Karpas-422 (cell line): ENCODE results near the gene CES1. TPM values are rescaled to one million over a fixed set of nuclear protein-coding genes. Genes with fewer than 3 reads are reported as not detected.
"Not testable (repeated sequence)": the region's sequence is repeated elsewhere in the genome, so short reads cannot be mapped to it uniquely, and the experiment has no call there.

ENCODE experiments used
- DNase-seq: peaks from one replicate; pipeline ENCODE4 v3.0.0-alpha.2; 2015
- H2AFZ ChIP-seq: fragments of 200-600 bp; sonication (generic); 2 replicates; pipeline ENCODE4 v1.6.1; 2014; ENCODE audit warnings: antibody characterized with exemption, low read length, mixed read lengths
- H3K27ac ChIP-seq: fragments of 200-600 bp; sonication (generic); 2 replicates; pipeline ENCODE4 v1.5.1; 2014; ENCODE audit warnings: mild to moderate bottlenecking, low read length, moderate library complexity
- H3K27me3 ChIP-seq: fragments of 200-600 bp; sonication (generic); 2 replicates; pipeline ENCODE4 v1.6.1; 2014; ENCODE audit warnings: low read length, mixed read lengths
- H3K36me3 ChIP-seq: fragments of 200-600 bp; sonication (generic); 2 replicates; pipeline ENCODE4 v1.6.1; 2014; ENCODE audit warnings: low read length, mixed read lengths; ENCODE audit not compliant: insufficient read depth
- H3K4me1 ChIP-seq: fragments of 200-600 bp; sonication (generic); 2 replicates; pipeline ENCODE4 v1.6.1; 2014; ENCODE audit warnings: mild to moderate bottlenecking, low read length, mixed read lengths
- H3K4me2 ChIP-seq: fragments of 200-600 bp; sonication (generic); 2 replicates; pipeline ENCODE4 v1.6.1; 2014; ENCODE audit warnings: low read length, low read depth, mild to moderate bottlenecking; ENCODE audit not compliant: poor library complexity, severe bottlenecking
- H3K4me3 ChIP-seq: fragments of 200-600 bp; sonication (generic); 2 replicates; pipeline ENCODE4 v1.5.1; 2014; ENCODE audit warnings: mild to moderate bottlenecking, antibody characterized with exemption, low read length, mixed read lengths
- H3K79me2 ChIP-seq: fragments of 200-600 bp; sonication (generic); 2 replicates; pipeline ENCODE4 v1.6.1; 2014; ENCODE audit warnings: mild to moderate bottlenecking, low read length, mixed read lengths
- H3K9ac ChIP-seq: fragments of 200-600 bp; sonication (generic); 2 replicates; pipeline ENCODE4 v1.6.0; 2014; ENCODE audit warnings: low read length
- H3K9me2 ChIP-seq: fragments of 200-600 bp; sonication (generic), shearing (Covaris generic); replicated peaks from 2 replicates; pipeline ENCODE4 v1.6.0; 2014; ENCODE audit warnings: mild to moderate bottlenecking, low read length, moderate library complexity; ENCODE audit not compliant: insufficient read depth
- H3K9me3 ChIP-seq: fragments of 300-700, 200-600 bp; sonication (generic); 2 replicates; pipeline ENCODE4 v1.6.1; 2014; ENCODE audit warnings: low read length, mixed read lengths
- H4K20me1 ChIP-seq: fragments of 200-600 bp; sonication (generic); 2 replicates; pipeline ENCODE4 v1.6.1; 2014; ENCODE audit warnings: mild to moderate bottlenecking, antibody characterized with exemption, low read length, low read depth; ENCODE audit not compliant: insufficient read depth
- total RNA-seq: library from RNA; depleted of rRNA; stranded (reverse); fragments of >200 nt; shearing (Covaris generic); gene quantifications from 2 replicates; pipeline ENCODE4 v1.2.3, GENCODE V29; 2014; ENCODE audit warnings: low replicate concordance

The CES1 gene
- total RNA-seq, 1 experiment from 2014 or later = not detected

- not testable (repeated sequence) for H3K36me3 ChIP-seq, H3K9me3 ChIP-seq, H3K27me3 ChIP-seq, H4K20me1 ChIP-seq, DNase-seq, H2AFZ ChIP-seq, H3K4me3 ChIP-seq, H3K4me1 ChIP-seq, H3K27ac ChIP-seq, H3K9me2 ChIP-seq, H3K79me2 ChIP-seq, H3K4me2 ChIP-seq, H3K9ac ChIP-seq
Measured at GRCh38 chr16:55814174-55814573, 18.7 kb downstream of the CES1 start.

GRCh38 chr16:55813730-55814129, 19.2 kb downstream of the CES1 start:
- H2AFZ ChIP-seq, H3K9ac ChIP-seq, H3K4me2 ChIP-seq, DNase-seq, H3K36me3 ChIP-seq, H4K20me1 ChIP-seq, H3K4me3 ChIP-seq, H3K79me2 ChIP-seq, H3K27ac ChIP-seq, H3K9me2 ChIP-seq, H3K9me3 ChIP-seq, H3K27me3 ChIP-seq, H3K4me1 ChIP-seq: not testable (repeated sequence)

GRCh38 chr16:55812951-55813350, 19.9 kb downstream of the CES1 start:
- H3K4me1 ChIP-seq = no peaks in the 10 kb centered on the region
- no peaks in the 10 kb centered on the region for H3K27me3 ChIP-seq
- no peak overlapping the region for H2AFZ ChIP-seq
- no peak overlapping the region for H3K4me2 ChIP-seq
- no peak overlapping the region for H3K4me3 ChIP-seq
- H3K9me2 ChIP-seq = no peaks in the 10 kb centered on the region
- no peak overlapping the region for H3K9ac ChIP-seq
- H3K79me2 ChIP-seq = no peaks in the 10 kb centered on the region
- no peaks in the 10 kb centered on the region for H4K20me1 ChIP-seq
- H3K9me3 ChIP-seq = no peaks in the 10 kb centered on the region
- H3K36me3 ChIP-seq = no peaks in the 10 kb centered on the region
- no peak for DNase-seq
- no peak overlapping the region for H3K27ac ChIP-seq

- no peaks in the 10 kb centered on the region for H3K36me3 ChIP-seq
- no peak overlapping the region for H3K27ac ChIP-seq
- H3K4me2 ChIP-seq = no peak overlapping the region
- H3K4me1 ChIP-seq = no peaks in the 10 kb centered on the region
- no peak overlapping the region for H2AFZ ChIP-seq
- H3K4me3 ChIP-seq = no peak overlapping the region
- no peaks in the 10 kb centered on the region for H3K9me2 ChIP-seq
- no peak overlapping the region for H3K9ac ChIP-seq
- H3K27me3 ChIP-seq = no peaks in the 10 kb centered on the region
- H3K79me2 ChIP-seq = no peaks in the 10 kb centered on the region
- no peaks in the 10 kb centered on the region for H3K9me3 ChIP-seq
- H4K20me1 ChIP-seq = no peaks in the 10 kb centered on the region
- DNase-seq = no peak
Measured at GRCh38 chr16:55811811-55812210, 21.1 kb downstream of the CES1 start.

- Histone ChIP-seq H3K9ac (no peak overlapping the region), H3K4me3 (no peak overlapping the region), H3K27me3 (no peaks in the 10 kb centered on the region), H2AFZ (no peak overlapping the region), H3K79me2 (no peaks in the 10 kb centered on the region), H3K27ac (no peak overlapping the region), H3K4me2 (no peak overlapping the region), H3K4me1 (no peaks in the 10 kb centered on the region), H3K9me2 (no peaks in the 10 kb centered on the region), H4K20me1 (no peaks in the 10 kb centered on the region), H3K9me3 (no peaks in the 10 kb centered on the region), H3K36me3 (no peaks in the 10 kb centered on the region)
- no peak for DNase-seq
Measured at GRCh38 chr16:55810451-55810961, 22.4 kb downstream of the CES1 start.

- Histone ChIP-seq H3K27me3 (no peaks in the 10 kb centered on the region), H3K4me3 (no peak overlapping the region), H3K9ac (no peak overlapping the region), H3K4me1 (no peaks in the 10 kb centered on the region), H3K4me2 (no peak overlapping the region), H3K9me3 (no peaks in the 10 kb centered on the region), H3K79me2 (no peaks in the 10 kb centered on the region), H3K27ac (no peak overlapping the region), H2AFZ (no peak overlapping the region), H3K36me3 (no peaks in the 10 kb centered on the region), H3K9me2 (no peaks in the 10 kb centered on the region), H4K20me1 (no peaks in the 10 kb centered on the region)
- DNase-seq = no peak
Measured at GRCh38 chr16:55809851-55810250, 23.0 kb downstream of the CES1 start.

GRCh38 chr16:55809386-55809785, 23.5 kb downstream of the CES1 start:
- Histone ChIP-seq H3K9me3 (no peaks in the 10 kb centered on the region), H3K9ac (no peak overlapping the region), H3K36me3 (no peaks in the 10 kb centered on the region), H3K9me2 (no peaks in the 10 kb centered on the region), H3K79me2 (no peaks in the 10 kb centered on the region), H4K20me1 (no peaks in the 10 kb centered on the region), H3K27ac (no peak overlapping the region), H3K4me1 (no peaks in the 10 kb centered on the region), H3K4me3 (no peak overlapping the region), H3K4me2 (no peak overlapping the region), H2AFZ (no peak overlapping the region), H3K27me3 (no peaks in the 10 kb centered on the region)
- DNase-seq = no peak

- not testable (repeated sequence) for H3K9me3 ChIP-seq, DNase-seq, H3K4me2 ChIP-seq, H3K4me3 ChIP-seq, H3K9me2 ChIP-seq, H3K9ac ChIP-seq, H3K27ac ChIP-seq, H3K79me2 ChIP-seq, H3K36me3 ChIP-seq, H4K20me1 ChIP-seq, H2AFZ ChIP-seq, H3K27me3 ChIP-seq, H3K4me1 ChIP-seq
Measured at GRCh38 chr16:55808286-55808685, 24.6 kb downstream of the CES1 start.

- not testable (repeated sequence) for H3K4me3 ChIP-seq, H3K4me2 ChIP-seq, DNase-seq, H4K20me1 ChIP-seq, H2AFZ ChIP-seq, H3K27ac ChIP-seq, H3K4me1 ChIP-seq, H3K9me2 ChIP-seq, H3K36me3 ChIP-seq, H3K27me3 ChIP-seq, H3K9ac ChIP-seq, H3K9me3 ChIP-seq, H3K79me2 ChIP-seq
Measured at GRCh38 chr16:55805104-55805503, 27.8 kb downstream of the CES1 start.
